Measurements from ENCODE around the gene TXNRD3.
"Not testable (repeated sequence)": the region's sequence is repeated elsewhere in the genome, so short reads cannot be mapped to it uniquely, and the experiment has no call there.

Gene TXNRD3

DNA sequence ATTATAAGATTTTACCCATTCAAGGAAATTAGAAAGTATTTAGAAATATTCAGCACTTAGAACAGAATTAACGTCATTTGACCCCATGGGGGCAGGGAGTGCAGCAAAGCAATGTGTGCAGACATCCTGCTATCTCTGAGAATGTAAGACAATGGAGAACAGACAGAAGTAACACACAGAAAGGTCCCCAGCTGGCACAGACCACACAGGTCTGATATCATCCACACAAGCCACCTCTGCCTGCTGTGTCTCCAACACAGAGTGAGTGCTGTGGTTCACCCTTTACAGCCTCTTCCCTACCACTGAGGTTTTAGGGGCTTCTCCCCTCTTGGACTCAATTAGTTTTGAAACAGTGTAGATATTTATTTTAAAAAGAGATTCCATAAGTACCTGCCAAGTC lies 16.1 kb downstream of the TXNRD3 start:
- DNase-seq = no peak

DNA sequence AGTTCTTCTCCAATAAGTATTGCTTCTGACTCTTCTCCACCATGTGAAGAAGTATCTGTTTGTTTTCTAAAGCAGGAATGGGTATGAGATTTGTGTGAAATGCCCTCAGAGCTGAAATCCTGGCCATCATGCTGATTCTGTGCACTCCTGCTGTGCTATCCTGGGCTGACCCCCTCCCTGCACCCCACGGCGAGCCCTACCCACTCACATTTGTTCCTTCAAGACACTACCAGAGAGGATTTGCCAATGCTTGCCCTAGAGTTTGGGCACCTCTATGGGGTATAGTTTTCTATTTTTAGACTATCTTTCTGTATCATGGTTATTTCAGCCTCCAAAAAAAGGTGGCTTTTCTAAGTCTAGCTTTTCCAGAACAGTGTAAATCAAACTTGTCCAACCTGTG lies 18.5 kb downstream of the TXNRD3 start:
- no peak for DNase-seq

DNA sequence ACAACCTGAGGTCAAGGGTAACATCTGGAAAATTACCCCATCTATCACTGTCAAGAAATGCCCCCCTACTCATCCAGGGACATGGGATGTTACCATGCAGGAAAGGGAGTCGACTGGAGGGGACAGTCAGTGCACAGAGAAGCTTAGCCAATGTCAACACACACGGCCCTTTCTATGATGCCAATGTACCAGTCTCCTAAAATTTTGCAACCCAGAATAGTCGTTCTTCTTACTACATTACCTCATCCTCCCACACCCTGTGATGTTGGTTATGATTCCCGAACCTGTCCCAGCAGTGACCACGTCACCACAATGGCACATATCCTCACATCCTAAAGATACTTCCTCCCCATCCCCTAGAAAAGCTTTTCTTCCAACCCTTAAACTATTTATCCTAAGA lies 20.1 kb downstream of the TXNRD3 start:
- no peak for DNase-seq

DNA sequence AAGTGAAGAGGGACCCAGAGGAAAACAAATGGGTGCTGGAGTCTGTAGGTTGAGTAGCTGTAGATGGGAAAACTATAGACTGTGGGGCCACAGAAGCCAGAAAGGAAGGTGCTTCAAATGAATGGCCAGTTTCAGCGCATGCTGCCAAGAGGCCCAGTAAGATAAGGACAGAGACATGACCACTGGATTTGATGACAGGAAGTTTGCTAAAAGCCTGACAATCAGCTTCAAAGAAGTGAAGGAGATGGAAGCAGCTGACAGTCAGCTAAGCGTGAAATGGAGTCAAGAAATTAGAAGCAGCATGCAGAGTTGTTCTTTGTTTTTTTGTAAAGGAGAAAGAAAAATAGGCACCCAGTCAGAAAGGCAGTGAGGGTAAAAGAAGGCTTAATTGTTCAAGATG lies 24.9 kb downstream of the TXNRD3 start:
- no peak for DNase-seq

DNA sequence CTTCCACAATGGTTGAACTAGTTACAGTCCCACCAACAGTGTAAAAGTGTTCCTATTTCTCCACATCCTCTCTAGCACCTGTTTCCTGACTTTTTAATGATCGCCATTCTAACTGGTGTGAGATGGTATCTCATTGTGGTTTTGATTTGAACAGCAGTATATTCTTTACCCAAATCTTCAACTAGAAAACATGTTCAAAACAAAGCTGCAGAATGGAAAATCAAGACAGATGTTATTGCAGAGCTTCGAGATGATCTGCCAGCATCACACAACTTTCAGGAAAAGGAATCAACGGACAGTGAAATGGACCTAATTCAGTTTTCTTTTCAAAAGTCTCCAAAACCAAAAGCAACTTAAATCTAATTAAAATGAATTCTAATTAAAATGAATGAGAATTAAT lies 29.2 kb downstream of the TXNRD3 start:
- not testable (repeated sequence) for DNase-seq

DNA sequence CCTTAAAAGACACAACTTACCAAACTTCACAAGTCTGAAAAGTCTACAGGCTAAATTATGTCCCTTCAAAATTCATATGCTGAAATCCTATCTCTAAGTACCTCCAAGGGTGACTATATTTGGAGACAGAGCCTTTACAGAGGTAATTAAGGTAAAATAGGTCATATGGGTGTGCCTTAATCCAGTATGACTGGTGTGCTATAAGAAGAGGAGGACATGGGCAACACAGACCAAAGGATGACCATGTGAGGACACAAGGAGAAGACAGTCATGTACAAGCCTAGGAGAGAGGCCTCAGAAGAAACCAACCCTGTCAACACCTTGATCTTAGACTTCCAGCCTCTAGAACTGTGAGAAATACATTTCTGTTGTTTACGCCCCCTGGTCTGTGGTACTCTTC lies 32.2 kb downstream of the TXNRD3 start:
- no peak for DNase-seq

DNA sequence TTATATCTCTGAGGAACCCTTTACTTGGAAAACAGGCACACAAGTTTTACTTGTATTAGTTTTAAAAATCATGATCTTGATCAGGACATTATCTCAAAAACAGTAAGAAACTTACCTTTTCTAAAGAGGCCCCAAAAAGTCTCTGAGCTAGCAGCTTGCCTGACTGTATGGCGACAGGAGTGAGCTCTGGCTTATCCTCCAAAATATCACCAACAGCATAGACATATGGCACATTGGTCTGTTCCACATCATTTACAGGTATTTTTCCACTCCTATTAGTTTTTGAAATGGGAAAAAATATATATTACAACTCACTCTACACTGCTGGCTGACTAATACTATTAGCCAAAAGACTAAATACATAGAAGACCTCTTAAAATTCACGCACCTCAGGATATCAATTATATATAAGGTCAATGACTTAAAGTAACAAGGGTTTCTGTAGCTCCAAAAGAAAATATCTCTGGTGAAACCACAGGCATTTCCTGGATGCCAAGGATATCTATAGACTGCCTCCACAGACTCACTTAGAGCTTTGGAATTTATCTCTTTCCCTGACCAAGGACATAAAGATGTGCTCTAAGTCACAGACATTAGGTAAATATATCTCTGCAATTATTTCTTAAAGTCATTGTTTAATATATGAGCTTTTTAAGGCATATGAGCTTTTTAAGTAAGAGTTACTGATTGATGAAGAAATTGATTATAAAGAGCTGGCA lies 33.1 kb downstream of the TXNRD3 start:
- no peak for DNase-seq

DNA sequence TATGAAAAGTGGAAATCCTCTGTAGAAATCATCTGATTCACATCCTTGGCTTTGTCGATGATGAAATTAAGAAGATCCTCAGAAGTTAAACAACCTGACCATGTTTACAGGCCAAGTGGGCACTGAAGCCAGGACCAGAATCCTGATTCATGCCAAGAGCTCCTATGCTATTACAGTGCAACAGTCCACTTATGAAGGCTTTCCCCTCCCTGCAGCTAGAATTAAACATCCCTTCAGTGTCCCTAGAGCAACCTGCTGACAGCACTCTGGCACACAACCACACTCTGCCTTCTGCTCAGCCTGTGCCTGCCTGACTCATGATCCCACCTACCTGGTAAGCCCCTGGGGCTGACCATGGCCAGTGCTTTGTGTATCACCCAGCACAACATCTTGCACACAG lies 33.8 kb downstream of the TXNRD3 start:
- no peak for DNase-seq

DNA sequence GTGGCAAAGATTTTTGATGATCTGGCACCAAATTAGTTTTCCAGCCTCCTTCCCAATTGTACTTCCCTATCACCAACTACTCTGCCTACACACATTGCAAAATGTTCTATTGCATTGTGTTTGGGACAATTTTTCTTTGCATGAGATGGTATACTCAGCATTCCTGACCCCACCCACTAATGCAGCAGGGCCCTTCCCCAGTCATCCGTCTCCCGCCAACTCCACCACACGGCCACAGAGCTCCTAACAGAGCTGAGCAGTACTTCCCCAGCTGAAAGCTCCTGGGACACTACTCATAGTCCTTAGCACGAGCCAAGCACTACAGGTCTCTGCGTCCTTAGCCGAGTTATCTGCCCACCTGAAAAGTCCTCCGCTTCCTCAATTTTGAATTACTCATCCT lies 34.2 kb downstream of the TXNRD3 start:
- no peak for DNase-seq

DNA sequence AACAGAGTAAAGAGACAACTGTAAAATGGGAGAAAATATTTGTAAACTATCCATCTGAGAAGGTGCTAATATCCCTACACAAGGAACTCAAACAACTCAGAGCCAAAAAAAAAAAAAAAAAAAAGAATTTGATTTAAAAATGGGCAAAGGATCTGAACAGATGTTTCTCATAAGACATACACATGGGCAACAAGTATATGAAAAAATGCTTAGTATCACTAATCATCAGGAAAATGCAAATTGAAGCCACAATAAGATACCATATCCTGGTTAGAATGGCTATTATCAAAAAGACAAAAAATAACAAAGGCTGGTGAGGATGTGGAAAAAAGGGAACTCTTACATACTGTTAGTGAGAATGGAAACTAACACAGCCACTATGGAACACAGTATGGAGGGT lies 36.2 kb downstream of the TXNRD3 start:
- no peak for DNase-seq

DNA sequence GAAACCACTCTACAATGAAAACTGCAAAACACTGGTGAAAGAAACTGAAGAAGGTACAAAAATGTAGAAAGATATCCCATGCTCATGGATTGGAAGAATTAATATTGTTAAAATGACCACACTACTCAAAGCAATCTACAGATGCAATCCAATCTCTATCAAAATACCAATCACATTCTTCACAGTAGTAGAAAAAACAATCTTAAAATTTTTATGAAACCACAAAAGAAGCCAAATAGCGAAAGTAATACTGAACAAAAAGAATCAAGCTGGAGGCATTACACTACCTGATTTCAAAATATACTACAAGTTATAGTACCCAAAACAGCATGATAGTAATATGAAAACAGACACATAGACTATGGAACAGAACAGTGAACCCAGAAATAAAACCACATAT lies 36.9 kb downstream of the TXNRD3 start:
- no peak for DNase-seq

DNA sequence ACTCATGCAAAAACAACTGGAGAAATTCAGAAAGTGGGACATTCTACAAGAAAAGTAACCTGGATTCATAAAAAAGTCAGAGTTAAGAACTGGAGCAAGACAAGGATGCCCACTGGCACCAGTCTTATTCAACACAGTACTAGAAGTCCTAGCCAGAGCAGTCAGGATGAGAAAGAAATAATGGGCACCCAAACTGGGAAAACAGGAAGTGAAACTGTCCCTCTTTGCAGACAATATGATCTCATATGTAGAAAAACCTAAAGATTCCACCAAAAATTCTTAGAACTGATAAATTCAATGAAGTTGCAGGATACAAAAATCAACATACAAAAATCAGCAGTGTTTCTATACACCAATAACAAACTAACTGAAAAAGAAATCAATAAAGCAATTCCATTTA lies 37.4 kb downstream of the TXNRD3 start:
- no peak for DNase-seq

DNA sequence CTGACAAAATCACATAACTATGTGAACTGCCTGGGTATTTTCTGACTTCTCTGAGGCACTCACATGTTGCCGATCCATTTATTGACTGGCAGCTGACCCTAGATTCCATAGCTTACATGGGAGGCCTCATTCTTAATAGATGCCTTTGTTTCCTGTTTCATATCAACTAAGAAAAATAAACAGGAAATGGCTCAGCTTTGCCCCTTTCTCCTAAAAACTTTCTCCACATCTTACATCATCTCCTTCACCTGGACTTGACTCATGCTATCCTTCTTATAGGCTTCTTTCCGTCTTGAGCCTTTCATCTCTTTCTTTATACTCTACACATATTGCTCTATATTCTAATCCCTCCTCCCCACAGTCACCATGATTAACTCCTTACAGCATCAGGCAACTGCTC lies 38.0 kb downstream of the TXNRD3 start:
- no peak for DNase-seq

DNA sequence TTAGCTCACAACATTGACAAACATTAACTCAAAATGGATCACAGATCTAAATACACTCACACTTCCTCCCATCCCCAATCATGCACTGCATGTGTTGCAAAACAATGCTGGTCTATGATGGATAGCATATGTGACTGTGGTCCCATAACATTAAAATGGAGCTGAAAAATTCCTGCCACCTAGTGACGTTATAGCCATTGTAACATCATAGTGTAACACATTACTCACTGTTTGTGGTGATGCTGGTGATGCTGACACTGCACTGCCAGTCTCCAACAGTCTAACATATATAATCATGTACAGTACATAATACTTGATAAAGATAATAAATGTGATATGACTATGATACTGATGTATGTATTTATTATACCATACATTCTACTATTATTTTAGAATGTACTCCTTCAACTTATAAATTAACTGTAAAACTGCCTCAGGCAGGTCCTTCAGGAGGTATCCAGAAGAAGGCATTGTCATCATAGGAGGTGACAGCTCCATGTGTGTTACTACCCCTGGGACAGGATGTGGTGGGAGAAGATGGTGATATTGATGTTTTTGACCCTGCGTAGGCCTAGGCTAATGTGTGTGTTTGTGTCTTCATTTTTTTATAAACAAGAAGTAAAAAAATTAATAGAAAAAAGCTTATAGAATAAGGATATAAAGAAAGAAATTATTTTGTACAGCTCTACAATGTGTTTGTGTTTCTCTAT lies 41.3 kb downstream of the TXNRD3 start:
- no peak for DNase-seq

DNA sequence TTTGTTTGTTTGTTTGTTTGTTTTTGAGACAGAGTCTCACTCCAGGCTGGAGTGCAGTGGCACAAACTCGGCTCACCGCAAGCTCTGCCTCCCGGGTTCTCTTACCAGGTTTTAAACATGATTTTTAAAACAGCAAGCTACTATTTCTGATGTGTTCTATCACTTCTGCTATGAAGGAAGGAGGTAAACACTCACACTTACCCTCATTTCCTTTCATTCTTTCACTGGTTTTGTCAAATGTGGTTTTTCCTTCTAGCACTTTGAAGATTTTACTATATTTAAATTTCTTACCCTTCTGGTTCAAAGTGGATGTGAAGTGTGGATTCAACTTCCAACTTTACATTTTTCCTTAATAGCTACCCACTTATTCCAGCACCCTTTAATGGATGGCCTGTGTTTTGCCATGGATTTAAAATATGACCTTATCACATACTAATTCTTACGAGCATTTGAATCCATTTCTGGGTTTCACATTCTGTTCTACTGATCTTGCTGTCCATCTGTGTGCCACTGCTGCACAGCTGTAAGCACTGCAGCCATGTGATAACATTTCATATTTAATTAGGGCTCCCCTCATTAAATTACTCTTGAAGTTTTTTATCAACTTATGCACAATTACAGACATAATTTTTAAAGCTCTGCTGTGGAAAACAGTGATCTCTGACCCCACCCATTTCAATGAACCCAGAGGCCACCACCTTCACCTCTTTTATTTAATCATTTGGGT lies 42.3 kb downstream of the TXNRD3 start:
- no peak for DNase-seq

DNA sequence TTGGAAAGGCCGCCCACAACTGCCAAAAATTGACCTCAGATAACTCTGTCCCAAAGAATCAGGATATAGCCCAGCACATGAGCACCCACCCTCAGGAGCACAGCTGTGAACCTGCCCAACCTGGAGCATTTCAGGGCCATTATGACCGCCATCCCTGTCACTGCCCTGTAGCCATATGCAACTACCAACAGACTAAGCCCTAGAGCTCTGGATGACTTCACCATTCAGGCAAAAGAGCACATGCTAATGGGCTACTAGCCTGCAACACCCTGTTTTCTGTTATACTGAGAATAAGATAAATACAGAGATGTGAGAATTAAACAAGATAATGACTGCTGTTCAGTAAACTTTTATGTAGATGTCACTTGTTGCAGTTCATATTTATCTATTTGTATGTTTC lies 45.0 kb downstream of the TXNRD3 start:
- DNase-seq = no peak

DNA sequence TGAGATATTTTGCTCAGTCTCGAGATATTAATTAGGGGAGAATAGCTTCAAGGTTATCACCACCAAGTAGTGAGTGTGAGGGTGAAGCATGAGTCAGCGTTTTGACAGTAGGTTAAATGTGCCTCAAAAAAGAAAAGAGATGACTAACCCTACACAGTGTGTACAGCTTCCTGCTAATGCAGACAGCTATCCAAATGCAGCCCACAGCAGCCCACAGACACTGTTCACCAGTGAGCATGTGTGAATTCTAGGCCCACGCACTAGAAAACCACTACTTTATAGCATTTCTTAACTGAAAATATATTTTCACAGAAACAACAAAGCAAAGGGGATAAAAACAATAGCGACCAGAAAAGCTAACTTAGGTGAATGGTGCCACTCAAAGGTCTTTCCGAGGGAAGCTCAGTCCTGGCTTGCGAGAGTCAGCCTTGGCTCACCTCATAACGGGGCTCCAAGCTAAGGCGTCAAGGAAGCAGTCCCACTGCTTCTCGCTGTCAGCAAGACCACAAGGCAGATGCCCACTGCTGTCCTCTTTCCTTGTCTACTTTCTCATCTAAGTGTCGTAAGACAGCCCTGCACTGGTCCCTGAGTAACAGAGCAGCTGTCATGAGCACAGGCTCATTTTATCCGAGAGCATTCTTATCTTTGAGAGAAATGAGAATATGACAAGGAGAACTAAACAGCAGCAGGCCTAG lies 47.6 kb downstream of the TXNRD3 start:
- DNase-seq = peak; percentile 16

DNA sequence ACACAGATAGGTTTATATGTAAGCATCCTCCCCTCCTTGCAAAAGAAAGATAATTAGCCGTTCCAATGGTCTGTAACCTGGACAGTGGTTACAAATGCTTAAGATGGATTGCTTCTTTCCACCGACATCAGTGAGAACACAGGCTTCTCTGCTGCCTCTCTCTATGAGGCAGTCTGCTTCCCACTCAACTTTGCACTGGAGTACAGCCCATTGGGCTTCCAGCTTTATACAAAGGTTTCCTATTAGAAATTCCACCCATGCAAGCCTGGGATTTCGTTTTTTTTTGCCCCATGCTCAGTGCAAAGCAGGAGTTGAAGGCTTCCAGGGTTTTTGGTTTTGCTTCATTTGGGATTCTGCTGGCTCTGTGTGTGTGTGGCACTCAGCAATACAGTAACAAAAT lies 48.9 kb downstream of the TXNRD3 start:
- no peak for DNase-seq

DNA sequence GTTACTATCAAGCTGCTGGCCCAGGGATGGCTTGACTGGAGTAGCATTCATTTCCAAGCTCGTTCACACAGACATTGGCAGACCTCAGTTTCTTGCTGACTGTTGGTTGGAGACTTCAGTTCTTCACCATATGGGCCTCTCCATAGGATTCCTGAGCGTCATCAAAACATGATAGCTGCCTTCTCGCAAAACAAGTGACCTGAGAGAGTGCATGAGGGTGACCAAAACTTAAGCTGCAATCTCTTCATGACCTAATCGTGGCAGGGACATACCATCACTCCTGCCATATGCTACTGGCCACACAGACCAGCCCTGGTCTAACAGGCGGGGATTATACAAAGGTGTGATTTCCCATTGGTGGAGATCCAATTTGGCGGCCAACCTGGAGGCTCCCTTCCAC lies 50.2 kb downstream of the TXNRD3 start:
- no peak for DNase-seq

DNA sequence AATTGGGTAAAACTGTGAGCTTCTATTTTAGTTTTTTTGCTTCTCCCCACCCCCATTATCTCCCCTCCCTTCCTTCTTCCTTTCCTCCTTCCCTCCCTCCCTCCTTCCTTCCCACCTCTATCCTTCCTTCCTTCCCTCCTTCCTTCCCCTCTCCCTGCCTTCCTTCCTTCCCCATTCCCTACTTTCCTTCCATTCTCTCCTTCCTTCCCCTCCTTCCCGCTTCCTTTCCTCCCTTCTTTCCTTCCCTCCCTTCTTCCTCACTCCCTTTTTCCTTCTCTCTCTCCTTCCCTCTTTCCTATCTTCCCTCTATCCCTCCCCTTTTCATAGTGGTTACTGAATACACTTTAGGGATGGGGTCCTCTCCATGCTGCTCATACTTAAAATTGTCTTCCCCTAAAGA lies 55.8 kb downstream of the TXNRD3 start:
- DNase-seq = no peak

DNA sequence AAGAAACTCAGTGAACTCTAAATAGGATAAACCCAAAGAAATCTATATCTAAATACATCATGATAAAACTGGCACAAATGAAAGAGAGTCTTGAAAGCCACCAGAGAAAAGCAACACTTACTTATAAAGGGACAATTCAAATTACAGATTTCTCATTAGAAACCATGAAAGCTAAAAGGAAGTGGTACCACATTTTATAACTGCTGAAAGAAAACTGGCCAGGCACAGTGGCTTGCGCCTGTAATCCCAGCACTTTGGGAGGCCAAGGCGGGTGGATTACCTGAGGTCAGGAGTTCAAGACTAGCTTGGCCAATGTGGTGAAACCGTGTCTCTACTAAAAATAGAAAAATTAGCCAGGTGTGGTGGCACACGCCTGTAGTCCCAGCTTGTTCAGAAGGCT lies 59.4 kb downstream of the TXNRD3 start:
- not testable (repeated sequence) for DNase-seq

DNA sequence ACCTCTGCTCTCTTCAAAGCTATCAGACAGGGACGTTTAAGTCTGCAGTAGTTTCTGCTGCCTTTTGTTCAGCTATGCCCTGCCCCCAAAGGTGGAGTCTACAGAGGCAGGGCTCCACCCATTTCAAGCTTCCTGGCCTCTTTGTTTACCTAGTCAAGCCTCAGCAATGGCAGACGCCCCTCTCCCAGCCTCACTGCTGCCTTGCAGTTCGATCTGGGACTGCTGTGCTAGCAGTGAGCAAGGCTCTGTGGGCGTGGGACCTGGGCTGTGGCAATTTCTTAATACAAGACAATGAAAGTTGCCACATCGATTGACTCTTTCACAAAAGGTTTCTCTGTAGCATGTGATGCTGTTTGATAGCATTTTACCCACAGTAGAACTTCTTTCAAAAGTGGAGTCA lies 63.4 kb downstream of the TXNRD3 start:
- not testable (repeated sequence) for DNase-seq

DNA sequence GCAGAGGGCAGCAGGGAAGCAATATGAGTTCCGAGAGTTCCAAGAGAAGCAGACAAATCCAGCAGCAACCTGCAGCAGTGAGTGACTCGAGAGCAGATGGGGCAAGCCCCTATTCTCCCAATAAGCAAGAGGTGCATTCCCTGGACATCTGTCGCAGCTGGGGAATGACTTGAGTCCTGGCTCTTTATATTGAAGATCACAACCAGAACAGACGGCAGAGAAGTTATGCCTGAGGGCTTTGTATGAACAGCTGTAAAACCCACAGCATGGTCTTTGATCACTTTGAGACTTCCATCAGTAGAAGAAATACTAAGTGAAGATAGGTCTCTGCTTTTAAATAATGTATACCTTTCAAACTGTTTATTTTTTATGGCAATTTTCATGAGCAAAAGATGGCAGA lies 72.6 kb downstream of the TXNRD3 start:
- no peak for DNase-seq

DNA sequence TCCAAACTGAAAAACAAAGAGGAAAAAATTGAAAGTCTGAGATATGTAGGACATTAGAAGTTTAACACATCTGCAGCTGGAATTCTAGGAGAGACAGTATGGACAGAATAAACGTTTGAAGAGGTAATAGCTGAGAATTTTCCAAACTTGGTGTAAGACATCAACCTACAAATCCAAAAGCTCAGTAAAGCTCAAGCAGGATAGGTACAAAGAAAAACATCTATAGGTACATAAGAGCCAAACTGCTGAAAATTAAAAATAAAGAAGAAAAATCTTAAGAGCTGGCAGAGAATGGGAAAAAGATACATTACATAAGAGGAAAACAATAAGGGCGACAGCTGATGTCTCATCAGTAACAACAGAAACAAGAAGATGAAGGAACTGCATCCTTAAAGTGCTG lies 73.4 kb downstream of the TXNRD3 start:
- DNase-seq = no peak
